ENCODE results near the gene CENPI.
"Not testable (repeated sequence)": the region's sequence is repeated elsewhere in the genome, so short reads cannot be mapped to it uniquely, and the experiment has no call there.

Gene CENPI, protein sequence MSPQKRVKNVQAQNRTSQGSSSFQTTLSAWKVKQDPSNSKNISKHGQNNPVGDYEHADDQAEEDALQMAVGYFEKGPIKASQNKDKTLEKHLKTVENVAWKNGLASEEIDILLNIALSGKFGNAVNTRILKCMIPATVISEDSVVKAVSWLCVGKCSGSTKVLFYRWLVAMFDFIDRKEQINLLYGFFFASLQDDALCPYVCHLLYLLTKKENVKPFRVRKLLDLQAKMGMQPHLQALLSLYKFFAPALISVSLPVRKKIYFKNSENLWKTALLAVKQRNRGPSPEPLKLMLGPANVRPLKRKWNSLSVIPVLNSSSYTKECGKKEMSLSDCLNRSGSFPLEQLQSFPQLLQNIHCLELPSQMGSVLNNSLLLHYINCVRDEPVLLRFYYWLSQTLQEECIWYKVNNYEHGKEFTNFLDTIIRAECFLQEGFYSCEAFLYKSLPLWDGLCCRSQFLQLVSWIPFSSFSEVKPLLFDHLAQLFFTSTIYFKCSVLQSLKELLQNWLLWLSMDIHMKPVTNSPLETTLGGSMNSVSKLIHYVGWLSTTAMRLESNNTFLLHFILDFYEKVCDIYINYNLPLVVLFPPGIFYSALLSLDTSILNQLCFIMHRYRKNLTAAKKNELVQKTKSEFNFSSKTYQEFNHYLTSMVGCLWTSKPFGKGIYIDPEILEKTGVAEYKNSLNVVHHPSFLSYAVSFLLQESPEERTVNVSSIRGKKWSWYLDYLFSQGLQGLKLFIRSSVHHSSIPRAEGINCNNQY

DNA sequence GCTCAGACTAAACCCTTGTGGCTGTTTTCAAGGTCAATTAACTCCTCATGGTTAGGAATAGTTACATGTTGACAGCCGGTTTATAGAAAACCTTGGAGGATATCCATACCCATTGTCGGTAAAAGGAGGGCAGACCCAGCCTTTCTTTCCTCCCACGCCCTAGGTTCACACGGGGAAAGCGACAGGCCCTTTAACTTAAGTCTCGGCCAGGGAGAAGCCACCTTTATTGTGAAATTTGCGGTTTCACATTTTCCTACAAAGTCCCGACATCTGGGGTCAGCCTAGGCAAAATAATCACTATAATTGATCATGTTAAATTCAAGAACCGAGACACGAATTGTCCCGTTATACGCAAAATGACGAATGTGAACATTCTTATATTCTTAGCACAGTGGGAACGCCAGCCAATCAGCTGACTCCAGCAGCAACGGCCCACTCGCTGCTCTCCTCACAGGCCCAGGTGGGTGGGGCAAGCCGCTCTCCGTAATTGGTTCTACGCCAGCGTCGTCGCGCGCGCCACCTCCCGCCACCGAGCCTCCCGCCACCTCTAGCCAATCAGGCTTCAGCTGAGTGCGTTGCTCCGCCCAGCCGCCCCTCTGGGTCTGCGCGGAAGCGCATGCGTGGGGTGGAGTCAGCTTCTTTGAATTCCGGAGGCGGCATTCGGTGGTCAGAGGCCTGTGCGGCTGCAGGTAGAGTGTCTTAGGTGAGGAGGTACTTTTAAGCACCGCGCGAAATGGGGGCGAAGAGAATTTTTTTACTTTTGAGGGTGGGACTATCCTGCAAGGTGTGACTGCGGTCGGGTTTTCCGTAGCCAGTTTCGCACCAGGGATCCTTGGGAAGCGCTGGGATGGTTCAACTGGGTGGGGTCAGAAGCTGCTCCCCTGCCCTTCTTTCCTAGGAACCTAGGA, at the start of gene CENPI:
Gene CENPI, plus strand, starts transcription at position 659 of the 908 bp plus-strand sequence. CDS start 2,867 bp downstream, outside the sequence.
- peak; percentile 96 for DNase-seq

DNA sequence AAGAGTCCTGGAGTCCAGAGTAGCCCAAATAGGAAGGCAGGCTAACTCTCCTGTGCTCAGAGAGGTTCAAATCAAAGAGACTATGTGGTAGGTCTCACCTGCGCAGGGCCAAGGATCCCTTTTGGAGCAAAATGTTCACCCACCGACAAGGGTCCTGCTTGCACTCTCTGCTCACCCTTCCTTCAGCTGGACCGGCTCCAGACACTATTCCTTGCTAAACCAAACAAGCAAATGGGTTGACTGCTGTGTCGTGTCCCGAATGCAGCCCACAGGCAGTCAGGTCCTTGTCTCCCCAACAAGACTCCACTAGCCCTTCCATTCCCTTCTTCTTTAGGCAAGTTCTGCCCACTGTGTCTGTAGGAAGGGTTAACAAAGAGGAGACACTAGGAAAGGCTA, 46.9 kb upstream of the CENPI start:
- peak; percentile 17 for DNase-seq

- DNase-seq, result peak; percentile 72
Observed at GRCh38 chrX:101051549-101052302, 46.3 kb upstream of the CENPI start, which contains the start of gene TRMT2B. TRMT2B (minus strand) TSS chrX:101052111; CDS start chrX:101042289, 9,822 bp downstream.

DNA sequence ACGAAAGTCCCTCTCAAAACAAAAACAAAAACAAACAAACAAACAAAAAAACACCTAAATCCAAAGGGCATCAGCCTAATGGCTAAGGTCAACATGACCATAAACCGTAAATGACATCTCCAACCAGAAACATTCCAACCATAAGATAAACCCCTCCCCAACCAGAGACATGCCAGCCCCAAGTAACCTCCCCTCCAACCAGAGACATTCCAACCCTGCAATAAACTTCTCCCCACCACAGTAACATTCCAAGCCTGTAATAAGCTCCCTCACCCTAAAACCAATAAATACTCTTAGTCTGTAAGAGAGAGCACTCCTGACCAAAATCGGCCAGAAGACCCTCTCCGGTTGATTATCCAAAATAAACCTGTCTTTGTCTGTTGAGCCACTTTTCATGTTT, 41.5 kb upstream of the CENPI start:
- DNase-seq, result not testable (repeated sequence)

DNA sequence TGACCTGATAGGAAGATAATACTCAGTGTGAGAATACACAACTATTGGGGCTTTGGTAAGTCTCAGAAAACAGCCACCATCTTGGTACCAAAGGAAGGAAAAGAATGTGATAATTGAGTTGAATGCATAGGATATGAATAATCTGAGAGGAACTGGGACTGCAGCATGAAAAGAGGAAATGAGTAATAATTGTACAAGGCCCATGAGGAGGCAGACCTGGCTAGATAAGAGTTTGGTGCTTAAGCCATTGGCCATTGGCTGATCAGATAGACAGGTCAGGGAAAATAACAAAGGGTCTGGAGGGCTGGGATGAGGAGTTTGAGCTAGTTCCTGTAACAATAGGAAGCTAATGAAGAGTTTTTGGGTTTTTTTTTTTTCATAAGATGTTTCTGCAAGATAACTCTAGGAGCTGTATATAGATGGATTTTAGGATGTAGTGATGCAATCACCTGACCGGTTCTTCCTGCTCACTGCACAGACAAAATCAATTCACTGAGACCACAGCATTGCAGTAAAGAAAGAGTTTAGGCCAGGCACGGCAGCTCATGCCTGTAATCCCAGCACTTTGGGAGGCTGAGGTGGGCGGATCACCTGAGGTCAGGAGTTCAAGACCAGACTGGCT, 40.8 kb upstream of the CENPI start:
- DNase-seq, result no peak

DNA sequence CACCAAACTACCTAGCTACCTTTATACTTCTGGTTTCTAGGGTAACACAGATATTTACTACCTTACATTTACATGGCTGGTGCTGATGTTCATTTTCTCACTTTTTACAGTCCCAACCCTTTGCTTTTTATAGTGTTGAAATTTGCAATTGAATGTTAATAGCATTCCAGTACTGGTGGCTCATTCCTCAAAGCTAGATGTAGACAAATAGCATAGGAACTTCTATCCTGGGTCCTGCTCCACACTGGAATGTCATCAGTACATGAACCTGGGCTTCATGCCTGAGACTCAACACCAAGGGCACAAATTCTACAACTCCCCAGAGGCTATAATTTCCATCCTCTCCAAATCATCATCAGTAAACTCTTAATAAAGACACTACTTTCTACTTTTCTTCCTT, 35.8 kb upstream of the CENPI start:
- DNase-seq, result no peak

- no peak for DNase-seq
Observed at GRCh38 chrX:101071582-101071981, 26.4 kb upstream of the CENPI start.

DNA sequence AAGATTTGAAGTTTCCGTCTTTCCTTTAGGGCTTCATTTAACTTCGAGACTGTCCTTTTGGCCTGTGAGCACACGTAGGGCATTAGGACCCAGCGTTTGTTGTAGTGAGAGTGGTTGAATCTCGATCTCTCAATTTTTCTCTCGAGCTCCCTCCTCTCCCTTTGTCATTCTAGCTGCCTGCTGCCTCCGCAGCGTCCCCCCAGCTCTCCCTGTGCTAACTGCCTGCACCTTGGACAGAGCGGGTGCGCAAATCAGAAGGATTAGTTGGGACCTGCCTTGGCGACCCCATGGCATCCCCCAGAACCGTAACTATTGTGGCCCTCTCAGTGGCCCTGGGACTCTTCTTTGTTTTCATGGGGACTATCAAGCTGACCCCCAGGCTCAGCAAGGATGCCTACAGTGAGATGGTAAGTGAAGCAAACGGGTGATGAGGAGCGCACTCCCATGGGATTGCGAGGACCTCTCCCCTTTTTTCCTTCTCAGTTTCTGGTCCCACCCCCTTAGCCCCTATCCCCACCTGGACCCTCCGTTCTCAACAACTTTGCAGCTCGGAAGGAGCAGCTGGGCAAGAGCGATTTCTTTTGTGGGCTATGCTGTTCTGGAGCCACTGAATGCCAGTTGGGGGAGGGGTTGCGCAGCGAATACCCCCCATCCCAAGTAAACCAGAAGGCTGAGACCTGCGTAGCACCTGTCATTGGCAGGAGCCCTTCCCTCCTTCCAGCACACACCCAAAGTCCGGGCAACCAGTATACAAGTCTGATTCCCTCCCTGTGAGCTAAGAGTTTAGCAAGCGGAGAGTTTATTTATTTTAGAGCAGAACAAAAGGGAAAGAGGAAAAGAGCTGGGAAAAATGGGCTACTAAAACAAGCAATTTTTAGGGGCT, 19.0 kb upstream of the CENPI start, which contains the start of gene TMEM35A:
Gene TMEM35A, plus strand, starts transcription at position 164 of the 883 bp plus-strand sequence. Its CDS starts 124 bp downstream, at position 288.
- peak; percentile 27 for DNase-seq

DNA sequence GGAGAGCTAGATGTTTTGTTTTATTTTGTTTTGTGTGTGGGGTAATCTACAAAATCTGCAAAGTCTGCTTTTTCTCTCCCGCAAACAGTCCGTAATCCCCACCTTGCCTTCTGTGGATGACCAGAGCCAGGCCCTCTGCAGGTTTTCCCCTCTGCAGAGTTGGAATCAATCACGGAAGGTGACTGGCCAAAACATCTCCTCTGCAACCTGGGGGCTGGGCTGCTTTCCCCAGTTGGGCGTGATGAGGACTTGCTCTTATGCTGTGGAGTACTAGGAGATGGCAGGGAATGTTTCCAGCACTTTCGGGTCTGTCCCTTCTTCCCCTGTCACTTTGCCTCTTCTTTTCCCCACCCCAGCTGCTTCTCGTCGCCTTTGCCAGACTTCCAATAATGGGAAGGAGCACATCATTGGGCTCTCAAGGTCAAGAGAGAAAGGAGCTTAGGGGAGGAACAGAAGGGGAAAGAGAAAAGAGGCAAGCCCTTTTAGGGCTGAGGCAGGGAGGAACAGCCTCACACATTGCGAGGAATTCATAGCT, 18.2 kb upstream of the CENPI start:
- no peak for DNase-seq

GRCh38 chrX:101080326-101081124, 17.5 kb upstream of the CENPI start:
- DNase-seq, result no peak

DNA sequence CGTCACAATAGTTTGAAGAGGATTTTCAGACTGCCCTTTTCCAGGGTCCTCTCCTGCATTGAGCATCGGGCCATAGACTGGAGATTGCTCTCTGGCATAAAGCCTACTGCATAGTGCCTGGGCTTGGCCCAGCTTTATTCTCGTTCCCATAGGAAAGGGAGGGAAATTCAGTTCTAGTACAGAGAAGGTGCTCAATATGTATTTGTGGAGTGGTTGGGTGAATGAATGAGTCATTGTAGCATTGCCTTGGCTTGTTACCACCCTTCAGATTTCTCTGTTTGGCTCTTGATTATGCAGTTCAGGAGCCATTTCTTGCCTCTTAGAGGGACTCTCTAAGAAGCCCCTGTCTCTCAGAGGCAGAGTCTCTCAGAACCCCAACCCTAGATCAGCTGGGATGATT, 16.8 kb upstream of the CENPI start:
- DNase-seq, result no peak

GRCh38 chrX:101091817-101092216, 6.2 kb upstream of the CENPI start:
- DNase-seq, result no peak

GRCh38 chrX:101108284-101108683, 10.3 kb downstream of the CENPI start:
- no peak for DNase-seq

DNA sequence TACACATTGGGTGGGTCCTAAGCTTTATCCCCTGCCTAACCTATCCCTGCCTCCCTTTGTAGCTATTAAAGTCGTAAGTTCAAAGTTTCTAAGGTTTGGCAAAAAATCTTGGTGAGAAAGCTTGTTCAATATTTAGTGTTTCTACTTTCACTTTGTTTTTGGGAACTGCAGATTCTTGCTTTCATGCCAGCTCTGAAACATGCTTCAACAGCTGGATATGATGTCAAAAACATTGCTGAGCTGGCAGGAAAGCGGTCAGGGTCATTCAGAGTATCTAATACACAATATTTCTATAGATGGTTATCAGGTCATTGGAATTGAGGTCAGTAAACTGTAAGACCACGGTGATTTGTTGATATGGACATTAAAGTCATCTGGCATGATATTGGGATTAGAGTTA, 19.7 kb downstream of the CENPI start:
- no peak for DNase-seq

DNA sequence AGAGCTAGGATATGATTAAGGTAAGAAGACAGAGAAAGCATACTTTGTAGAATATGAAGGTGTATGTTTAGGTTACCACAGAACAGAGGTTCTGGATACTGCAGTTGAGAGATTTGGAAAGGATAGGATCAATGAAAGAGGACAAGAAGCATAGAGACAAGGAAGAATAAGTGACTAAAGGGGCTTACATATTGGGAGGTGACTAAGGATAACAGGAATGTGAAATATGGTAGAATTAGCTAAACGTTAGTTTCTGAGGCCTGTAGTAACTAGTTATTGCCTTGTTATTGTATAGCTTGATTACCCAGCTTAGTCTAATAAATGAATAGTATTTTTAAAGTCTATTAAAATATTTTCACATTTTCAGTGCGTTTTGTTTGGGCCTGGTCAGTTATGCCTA, 38.2 kb downstream of the CENPI start:
- DNase-seq, result no peak
